Neural crest cell (in vitro differentiated cells): ENCODE results near the gene MUCL3. TPM values are rescaled to one million over a fixed set of nuclear protein-coding genes. Genes with fewer than 3 reads are reported as not detected.
A peak's percentile ranks its signal among the peaks of the same experiment; 100 is the strongest.

ENCODE experiments used
- DNase-seq: peaks from one replicate; pipeline ENCODE4 v3.0.0; 2021; ENCODE audit warnings: low read depth, mixed read lengths, low spot score
- H3K27ac Mint-ChIP-seq: one replicate; pipeline ENCODE4 v1.8.0; 2021; ENCODE audit warnings: mild to moderate bottlenecking, mixed read lengths; ENCODE audit not compliant: unreplicated experiment
- H3K27me3 Mint-ChIP-seq: 2 replicates; pipeline ENCODE4 v1.8.0; 2021; ENCODE audit warnings: low read depth, mild to moderate bottlenecking, mixed read lengths
- H3K36me3 Mint-ChIP-seq: 2 replicates; pipeline ENCODE4 v1.8.0; 2021; ENCODE audit warnings: low read depth, mild to moderate bottlenecking, mixed read lengths
- H3K4me1 Mint-ChIP-seq: 2 replicates; pipeline ENCODE4 v1.8.0; 2021; ENCODE audit warnings: mixed read lengths
- H3K4me3 Mint-ChIP-seq: one replicate; pipeline ENCODE4 v1.8.0; 2021; ENCODE audit warnings: mild to moderate bottlenecking, mixed read lengths
- H3K9me3 Mint-ChIP-seq: 2 replicates; pipeline ENCODE4 v1.8.0; 2021; ENCODE audit warnings: mixed read lengths
- total RNA-seq: library from RNA; stranded (reverse); gene quantifications from 2 replicates; pipeline ENCODE4 v1.2.1, GENCODE V29; 2021
- TF ChIP-seq, protein P1 (sequence below): fragments of 200-600 bp; sonication (generic); conservative IDR thresholded peaks from 2 replicates; pipeline ENCODE4 v1.5.0; 2021; ENCODE audit warnings: antibody characterized with exemption, mild to moderate bottlenecking

Gene MUCL3
- total RNA-seq, 1 donor from 2014 or later: not detected

DNA sequence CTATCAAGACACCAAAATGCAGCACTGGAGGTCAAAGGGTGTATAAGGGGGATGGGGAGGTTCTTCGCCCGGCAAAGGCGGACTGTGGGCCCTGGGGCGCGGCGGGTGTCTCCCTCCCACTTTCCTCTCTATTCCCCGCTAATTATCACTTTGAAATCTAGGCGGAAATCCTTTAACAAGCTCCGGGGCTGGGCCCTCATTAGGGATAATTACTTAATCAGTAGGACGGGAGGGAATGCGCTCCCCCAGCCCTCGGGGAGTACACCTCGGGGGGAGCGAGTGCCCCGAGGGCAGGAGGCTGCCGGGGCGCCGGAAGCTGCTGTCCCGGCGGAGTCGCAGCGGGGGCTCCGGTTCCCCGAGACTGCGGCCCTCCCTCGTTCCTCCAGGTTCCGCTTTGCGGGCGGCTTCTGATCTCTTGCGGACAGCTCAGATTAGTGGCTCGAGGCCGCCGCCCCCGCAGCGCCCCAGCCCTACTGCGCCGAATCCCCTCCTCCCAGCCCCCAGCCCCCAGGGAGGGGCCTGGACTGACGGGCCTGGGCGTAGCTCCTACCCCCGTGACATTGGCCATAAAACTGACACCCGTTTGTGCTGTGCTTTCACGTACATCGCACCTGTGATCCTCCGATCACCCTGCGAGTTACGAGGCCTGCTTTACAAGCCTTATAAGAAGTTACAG lies 14.7 kb downstream of the MUCL3 start:
- H3K36me3 Mint-ChIP-seq: no peaks in the 10 kb centered on the region
- H3K27me3 Mint-ChIP-seq: peaks cover 45% of the 10 kb centered on the region
- peak; percentile 37 for DNase-seq
- TF ChIP-seq, protein P1, sequence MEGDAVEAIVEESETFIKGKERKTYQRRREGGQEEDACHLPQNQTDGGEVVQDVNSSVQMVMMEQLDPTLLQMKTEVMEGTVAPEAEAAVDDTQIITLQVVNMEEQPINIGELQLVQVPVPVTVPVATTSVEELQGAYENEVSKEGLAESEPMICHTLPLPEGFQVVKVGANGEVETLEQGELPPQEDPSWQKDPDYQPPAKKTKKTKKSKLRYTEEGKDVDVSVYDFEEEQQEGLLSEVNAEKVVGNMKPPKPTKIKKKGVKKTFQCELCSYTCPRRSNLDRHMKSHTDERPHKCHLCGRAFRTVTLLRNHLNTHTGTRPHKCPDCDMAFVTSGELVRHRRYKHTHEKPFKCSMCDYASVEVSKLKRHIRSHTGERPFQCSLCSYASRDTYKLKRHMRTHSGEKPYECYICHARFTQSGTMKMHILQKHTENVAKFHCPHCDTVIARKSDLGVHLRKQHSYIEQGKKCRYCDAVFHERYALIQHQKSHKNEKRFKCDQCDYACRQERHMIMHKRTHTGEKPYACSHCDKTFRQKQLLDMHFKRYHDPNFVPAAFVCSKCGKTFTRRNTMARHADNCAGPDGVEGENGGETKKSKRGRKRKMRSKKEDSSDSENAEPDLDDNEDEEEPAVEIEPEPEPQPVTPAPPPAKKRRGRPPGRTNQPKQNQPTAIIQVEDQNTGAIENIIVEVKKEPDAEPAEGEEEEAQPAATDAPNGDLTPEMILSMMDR: no peak
- no peak overlapping the region for H3K27ac Mint-ChIP-seq
- H3K4me1 Mint-ChIP-seq: peaks cover 34% of the 10 kb centered on the region
- peak overlapping the region; percentile 81 for H3K4me3 Mint-ChIP-seq
- H3K9me3 Mint-ChIP-seq: peaks cover 15% of the 10 kb centered on the region

GRCh38 chr6:30957716-30958115 lies 16.9 kb downstream of the MUCL3 start:
- Mint-ChIP-seq H3K9me3 (no peaks in the 10 kb centered on the region), H3K27me3 (peaks cover 27% of the 10 kb centered on the region), H3K4me1 (peaks cover 34% of the 10 kb centered on the region), H3K27ac (no peak overlapping the region), H3K4me3 (no peak overlapping the region), H3K36me3 (no peaks in the 10 kb centered on the region)
- DNase-seq: no peak
- TF ChIP-seq, protein P1: no peak

DNA sequence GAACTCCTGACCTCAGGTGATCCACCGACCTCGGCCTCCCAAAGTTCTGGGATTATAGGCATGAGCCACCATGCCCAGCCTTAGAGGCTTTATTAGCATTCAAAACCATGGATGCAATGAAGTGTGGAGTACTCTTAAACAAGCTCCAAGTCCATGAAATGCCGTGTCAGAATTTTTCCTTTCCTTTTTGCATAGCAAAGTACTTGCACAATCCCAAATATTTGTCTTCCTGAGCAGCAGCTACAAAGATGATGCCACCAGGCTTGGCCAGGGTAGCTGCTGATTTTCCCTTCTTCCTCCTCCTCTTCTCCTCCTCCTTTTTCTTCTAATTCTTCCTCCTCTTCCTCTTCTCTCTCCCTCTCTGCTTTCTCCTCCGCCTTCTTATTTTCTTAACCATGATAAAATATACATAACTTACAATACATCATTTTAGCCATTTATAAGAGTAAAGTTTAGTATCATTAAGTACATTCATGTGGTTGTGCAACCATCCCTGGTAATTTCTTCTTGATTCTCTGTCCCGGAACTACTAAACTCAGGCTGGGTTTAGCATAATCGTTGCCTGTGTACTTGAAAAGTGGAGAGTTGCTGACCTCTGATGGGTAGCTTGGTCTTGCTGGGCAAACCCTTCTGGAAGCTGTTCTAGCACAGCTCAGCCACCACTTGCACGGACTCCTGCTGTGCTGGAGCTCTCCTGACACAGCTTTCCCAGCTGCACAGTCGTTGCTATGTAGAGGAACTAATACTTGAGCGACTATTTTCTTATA lies 20.3 kb downstream of the MUCL3 start:
- no peak overlapping the region for H3K27ac Mint-ChIP-seq
- no peaks in the 10 kb centered on the region for H3K36me3 Mint-ChIP-seq
- TF ChIP-seq, protein P1: no peak
- DNase-seq: no peak
- no peak overlapping the region for H3K4me3 Mint-ChIP-seq
- H3K27me3 Mint-ChIP-seq: peaks cover 11% of the 10 kb centered on the region
- peaks cover 22% of the 10 kb centered on the region for H3K4me1 Mint-ChIP-seq
- H3K9me3 Mint-ChIP-seq: no peaks in the 10 kb centered on the region

DNA sequence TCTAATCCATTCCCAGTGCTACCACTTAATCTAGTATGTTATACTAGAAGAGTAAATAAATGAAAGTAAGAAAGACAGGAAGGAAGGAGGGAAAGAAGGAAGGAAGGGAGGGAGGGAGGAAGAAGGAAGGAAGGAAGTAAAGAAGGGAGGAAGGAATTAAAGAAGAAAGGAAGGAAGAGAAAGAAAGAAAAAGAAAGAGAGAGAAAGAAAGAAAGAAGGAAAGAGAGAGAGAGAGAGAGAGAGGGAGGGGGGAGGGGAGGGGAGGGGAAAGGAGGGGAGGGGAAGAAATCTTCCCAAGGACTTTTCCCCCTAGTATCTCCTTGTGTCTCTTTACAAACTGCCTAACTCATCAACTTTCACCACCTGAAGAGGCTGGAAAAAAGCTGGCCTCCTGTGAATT lies 21.9 kb downstream of the MUCL3 start:
- no peak overlapping the region for H3K4me3 Mint-ChIP-seq
- DNase-seq: no peak
- no peaks in the 10 kb centered on the region for H3K9me3 Mint-ChIP-seq
- H3K27ac Mint-ChIP-seq: no peak overlapping the region
- TF ChIP-seq, protein P1: no peak
- no peaks in the 10 kb centered on the region for H3K36me3 Mint-ChIP-seq
- H3K27me3 Mint-ChIP-seq: peaks cover 4% of the 10 kb centered on the region
- H3K4me1 Mint-ChIP-seq: peaks cover 7% of the 10 kb centered on the region

- Mint-ChIP-seq H3K36me3 (no peaks in the 10 kb centered on the region), H3K27ac (no peak overlapping the region), H3K9me3 (no peaks in the 10 kb centered on the region), H3K4me3 (no peak overlapping the region), H3K4me1 (no peaks in the 10 kb centered on the region), H3K27me3 (peaks cover 4% of the 10 kb centered on the region)
- DNase-seq: no peak
- TF ChIP-seq, protein P1: no peak
Observed at GRCh38 chr6:30963641-30964040, 22.9 kb downstream of the MUCL3 start.
